Neural progenitor cell (in vitro differentiated cells): ENCODE results near the gene RBM33.

Source experiments
- EZH2 ChIP-seq: fragments of 200-600 bp; sonication (generic); IDR thresholded peaks from 2 replicates; pipeline ENCODE4 v1.6.1; 2017; ENCODE audit warnings: antibody characterized with exemption, mild to moderate bottlenecking, moderate library complexity
- TF ChIP-seq, protein P1 (sequence below): fragments of 200-600 bp; sonication (generic); IDR thresholded peaks from 2 replicates; pipeline ENCODE4 v1.5.1; 2017; ENCODE audit warnings: antibody characterized with exemption, mild to moderate bottlenecking

DNA sequence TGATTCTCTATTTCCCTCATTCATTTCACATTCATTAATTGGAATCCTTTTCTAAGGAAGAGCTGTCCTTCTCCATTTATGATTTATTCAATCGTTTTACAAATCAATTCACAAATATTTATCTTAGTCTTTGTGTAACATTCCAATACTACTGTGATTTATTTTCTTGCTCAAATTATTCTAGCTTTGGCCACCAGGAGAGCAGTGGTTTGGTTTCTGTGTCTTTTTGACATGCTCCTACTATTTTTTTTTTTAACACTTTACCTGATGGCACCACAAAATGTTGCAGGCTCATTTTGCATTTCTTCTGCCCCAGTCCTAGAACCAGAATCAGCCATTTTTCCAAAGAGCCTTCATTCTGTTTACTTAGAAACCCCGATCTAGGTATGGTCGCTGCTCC, 13.3 kb upstream of the RBM33 start:
- TF ChIP-seq EZH2, result no peak
- TF ChIP-seq, protein P1, sequence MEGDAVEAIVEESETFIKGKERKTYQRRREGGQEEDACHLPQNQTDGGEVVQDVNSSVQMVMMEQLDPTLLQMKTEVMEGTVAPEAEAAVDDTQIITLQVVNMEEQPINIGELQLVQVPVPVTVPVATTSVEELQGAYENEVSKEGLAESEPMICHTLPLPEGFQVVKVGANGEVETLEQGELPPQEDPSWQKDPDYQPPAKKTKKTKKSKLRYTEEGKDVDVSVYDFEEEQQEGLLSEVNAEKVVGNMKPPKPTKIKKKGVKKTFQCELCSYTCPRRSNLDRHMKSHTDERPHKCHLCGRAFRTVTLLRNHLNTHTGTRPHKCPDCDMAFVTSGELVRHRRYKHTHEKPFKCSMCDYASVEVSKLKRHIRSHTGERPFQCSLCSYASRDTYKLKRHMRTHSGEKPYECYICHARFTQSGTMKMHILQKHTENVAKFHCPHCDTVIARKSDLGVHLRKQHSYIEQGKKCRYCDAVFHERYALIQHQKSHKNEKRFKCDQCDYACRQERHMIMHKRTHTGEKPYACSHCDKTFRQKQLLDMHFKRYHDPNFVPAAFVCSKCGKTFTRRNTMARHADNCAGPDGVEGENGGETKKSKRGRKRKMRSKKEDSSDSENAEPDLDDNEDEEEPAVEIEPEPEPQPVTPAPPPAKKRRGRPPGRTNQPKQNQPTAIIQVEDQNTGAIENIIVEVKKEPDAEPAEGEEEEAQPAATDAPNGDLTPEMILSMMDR, result no peak
